Activated CD4-positive, alpha-beta T cell treated with anti-CD3 and anti-CD28 coated beads, Interleukin-2, amount 50 U/mL, for 4 hours (primary cell): ENCODE measurements around the gene RAB3C.

Experiments used
- DNase-seq, 2 experiments: peaks; one replicate each; pipeline ENCODE4 v3.0.0-alpha.2; 2020

The RAB3C gene

DNA sequence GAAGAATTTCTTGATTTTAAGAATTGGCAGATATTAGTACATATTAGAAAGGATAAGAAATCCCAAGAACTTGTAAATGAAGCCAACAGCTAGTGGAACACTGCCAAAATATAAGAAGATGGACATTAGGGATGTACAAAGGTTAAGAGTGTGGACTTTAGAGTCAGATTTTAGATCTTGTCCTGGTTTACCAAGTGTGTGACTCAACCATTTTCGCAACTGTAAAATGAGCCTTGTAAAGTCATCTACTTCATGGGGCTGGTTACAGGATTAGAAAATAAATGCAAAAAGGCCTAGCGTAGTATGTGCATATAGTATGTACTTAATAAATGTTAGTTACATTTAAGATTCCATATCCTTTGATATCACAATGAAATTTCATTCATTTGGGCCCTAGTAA is 260.0 kb downstream of the RAB3C start:
- DNase-seq = no peak

DNA sequence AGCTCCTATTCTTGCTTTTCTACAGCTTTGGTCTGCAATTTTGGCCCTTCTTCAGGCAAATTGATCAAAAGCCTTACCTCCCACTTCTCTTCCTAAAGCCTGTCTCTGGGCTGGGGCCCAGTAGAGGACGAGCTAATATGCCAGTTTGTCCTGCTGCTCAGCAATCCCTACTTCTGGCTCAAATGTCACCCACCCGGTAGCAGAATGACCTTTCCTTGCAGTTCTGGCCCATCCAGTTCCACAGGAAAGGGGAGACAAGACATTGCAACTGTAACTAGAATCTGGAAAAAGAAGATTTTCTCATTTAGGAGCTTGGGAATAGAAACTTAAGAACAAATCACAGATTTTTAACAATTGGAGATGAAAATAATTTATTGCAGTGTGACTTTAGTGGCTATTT is 261.5 kb downstream of the RAB3C start:
- DNase-seq = no peak

DNA sequence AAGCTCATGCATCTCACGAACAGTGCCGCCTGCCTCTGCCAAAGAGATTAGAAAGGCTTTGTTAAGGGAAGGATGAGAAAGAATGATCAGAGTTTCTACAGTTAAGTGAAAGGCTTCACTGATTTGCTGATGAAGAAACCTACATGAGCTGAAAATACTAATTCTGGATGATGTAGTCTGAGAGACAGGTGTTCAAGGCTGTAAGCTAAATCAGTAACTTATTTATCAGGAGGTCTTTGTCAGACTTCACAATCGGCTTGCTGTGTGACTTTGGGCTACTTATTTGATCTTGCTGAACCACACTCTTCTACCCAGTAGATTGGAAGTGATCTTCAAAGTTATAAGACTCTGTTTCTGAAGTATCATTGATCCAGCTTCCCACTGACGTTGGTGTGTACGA is 264.2 kb downstream of the RAB3C start:
- DNase-seq = no peak

DNA sequence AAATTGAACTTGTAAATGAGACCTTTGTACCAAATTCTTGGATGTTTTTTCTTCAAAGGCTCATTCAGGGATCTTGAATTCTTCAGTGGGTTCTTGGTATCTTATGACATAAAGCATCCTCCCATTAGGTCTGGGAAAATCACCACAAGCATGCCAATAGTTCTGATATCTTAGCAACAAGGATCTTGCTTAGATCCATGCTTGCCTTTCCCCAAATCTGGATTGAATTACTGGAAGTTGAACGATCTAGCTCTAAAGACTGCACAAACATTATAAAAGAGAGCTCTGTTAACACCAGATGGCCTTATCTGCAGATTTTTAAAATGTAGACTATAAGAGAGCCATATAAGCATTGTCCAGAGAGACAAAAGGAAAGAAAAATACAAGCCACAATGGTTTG is 266.3 kb downstream of the RAB3C start:
- no peak for DNase-seq

DNA sequence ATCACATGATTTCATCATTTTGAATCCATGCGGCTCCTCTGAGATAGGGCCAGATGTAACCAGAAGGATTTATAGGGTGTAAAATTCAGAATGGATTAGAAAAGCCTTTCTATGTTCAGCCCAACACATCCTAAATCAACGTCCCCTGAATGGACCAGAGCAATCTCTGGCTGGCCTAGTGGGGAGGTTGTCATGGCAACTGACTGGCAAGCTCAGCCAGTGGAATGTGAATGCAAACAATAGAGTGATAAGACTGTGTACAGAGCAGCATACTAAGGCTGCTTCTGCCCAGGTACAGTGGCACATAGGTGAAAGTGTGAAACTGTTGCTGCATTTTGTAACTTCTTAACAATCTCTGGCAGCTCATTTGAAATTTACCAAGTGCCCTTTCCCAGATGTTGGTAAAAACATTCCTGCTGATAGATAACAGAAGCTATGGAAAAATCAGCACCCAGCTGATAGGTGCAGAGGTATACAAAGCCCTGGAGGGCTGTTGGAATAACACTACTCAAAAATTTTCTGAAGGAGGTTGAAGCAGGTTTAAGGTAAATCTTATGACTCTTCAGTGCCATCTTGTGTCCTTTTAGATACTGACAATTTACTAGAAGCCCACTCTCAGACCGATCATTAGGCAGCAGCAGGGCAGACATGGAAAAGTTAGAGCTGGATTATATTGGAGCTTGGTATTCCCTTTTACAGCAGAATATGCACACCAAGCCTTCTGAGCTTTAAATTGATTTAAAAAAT is 267.2 kb downstream of the RAB3C start:
- no peak for DNase-seq

DNA sequence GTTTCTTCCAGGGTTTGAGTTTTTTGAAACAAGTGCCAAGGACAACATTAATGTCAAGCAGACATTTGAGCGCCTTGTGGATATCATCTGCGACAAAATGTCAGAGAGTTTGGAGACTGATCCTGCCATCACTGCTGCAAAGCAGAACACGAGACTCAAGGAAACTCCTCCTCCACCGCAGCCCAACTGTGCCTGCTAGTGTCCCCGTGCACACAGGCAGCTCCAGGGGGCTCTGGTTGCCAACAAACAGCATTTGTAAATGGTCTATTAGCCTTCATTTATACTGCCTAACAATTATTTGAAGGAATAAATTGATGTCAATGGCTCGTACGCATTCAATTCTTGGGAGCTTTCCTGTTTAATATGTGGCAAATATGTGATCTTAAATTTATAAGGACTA is 268.3 kb downstream of the RAB3C start:
- DNase-seq = no peak

DNA sequence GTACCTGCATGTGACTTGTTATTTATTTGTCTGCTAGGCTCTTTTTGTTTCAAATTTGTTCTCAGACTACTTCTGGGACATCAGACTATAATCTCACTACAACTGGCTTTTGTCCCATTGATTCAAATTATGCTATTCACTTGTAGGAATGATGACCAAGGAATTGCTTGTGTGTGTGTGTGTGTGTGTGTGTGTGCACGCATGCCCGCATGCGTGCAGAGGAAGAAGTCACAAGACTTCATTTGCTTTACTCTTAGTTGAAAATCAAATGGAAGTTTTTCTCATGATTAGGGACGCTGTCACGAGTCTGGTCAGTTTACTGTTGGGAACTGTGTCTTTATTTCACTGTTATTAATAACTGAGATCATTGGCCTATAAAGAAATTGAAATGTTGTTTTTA is 268.7 kb downstream of the RAB3C start:
- DNase-seq = no peak

DNA sequence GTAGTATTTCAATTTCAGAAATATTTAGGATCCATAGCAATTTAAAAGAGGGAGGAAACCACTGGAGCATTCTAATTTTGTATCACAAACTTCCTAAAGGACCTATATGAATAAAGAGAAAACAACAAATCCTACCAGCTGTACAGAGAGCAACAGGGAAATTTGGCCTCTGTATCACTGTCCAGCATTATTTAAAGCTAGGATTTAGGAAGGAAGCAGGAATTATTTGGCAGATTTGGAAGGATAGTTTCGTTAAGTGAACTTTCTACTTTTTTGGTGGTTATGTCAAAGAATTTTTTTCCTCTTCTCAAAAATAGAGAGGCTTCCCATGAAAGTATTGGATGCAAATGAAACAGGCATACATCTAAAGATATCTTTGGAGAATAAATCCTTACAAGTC is 269.7 kb downstream of the RAB3C start:
- no peak for DNase-seq

DNA sequence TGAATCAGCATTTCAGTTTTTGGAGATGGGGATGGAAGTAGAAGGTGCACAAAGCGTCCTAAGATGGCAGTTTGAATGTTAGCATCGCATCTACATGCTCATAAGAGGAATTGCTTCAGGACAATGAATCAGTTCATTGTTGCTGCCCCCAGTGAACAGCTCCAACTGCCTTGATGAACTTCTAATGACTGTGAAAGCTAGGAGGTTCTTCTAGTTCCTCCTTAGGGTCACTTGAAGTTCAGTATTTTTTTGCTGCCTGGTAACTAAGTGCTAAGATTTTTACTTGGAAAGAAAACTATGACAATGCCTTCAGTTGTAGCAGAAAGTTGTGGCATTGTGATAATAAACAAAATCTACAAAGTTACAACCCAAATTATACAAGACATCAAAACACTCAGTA is 271.6 kb downstream of the RAB3C start:
- DNase-seq = no peak

DNA sequence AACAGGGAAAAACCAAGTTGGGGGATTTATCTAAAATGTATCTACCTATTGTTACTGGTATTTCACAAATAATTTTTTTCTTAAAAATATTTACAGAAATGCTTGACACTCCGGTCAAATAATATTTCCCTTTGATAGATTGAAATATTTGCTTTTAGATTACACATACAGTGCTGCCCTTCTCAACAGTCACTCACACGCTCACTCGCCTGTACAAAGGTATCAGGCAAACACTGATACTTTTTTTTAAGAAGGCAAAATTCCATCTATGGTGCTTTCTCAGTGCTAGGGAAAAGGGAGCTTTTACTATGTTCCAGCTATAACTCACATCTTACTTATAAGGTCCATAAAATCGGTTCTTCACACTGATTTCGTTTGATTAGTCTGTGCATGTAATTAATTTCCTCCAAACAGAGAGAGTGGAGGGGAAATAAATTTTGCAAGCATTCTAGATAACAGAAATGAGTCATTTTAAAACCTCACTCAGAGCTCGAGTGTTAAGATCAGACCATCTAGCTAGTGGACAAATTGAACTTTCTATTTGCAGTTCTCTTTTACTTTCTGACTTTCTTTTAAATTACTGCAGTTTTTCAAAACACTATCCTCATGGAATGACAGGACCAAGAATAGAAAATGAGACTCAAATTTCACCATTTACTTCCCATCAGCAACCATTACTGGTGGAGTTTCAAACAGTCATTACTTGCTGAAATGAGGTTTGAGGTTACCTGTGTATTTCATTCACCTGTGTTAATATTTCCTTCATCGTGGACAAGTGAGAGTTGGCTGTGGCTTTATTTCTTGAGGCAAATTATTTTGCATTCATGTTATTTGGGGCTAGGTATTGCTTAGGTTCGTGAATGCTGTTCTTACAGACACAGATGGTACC is 273.2 kb downstream of the RAB3C start:
- DNase-seq = no peak

DNA sequence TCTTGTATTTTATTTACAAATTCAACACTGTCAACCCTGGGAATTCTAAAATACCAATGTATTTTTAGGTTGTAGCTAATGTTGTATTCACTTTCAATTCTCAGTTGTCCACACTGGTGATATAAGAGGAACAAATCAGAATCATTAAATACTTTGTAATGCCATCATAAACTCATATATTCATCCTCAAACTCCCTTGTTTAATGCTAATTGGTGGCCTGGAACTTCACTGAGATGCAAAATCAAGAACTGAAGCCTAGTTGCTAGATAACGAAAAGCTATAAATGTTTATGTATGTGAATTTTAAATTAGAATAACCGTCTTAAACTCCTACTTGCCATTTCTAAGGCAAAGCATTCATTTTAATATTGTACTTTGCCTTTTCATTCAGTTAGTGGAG is 274.7 kb downstream of the RAB3C start:
- DNase-seq = no peak

DNA sequence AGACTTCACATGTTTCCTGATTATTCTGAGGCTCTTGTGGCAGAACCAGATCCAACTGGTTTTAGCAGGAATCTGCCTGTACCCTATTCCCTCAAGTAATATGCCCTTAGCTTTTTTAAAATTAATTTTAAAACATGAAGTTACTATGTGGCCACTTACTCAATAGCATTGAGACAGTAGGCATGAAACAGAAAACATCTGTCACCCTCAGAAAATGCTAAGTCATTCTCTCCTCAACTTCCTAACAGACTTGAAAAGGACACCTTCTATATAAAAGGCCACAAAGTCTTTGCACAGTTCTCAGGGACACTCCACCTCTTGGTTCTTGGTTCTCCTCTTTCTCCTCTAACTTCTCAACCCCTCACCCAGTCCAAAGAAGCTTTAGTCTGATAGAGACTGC is 277.8 kb downstream of the RAB3C start:
- no peak for DNase-seq

DNA sequence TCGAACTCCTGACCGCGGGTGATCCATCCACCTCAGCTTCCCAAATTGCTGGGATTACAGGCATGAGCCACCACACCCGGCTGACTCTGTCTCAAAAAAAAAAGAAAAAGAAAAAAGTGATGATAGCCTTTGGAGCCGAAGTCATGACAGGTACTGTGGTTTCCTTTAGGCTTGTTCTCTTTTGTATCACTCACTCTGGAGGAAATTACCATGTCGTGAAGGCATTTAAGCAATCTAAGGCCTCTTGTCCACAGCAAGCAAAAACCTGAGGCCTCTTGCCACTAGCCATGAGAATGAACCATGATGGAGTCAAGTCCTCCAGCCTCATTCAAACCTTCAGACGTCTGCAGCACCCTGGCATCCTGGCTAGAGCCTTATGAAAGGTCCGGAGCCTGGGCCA is 286.1 kb downstream of the RAB3C start:
- no peak for DNase-seq

DNA sequence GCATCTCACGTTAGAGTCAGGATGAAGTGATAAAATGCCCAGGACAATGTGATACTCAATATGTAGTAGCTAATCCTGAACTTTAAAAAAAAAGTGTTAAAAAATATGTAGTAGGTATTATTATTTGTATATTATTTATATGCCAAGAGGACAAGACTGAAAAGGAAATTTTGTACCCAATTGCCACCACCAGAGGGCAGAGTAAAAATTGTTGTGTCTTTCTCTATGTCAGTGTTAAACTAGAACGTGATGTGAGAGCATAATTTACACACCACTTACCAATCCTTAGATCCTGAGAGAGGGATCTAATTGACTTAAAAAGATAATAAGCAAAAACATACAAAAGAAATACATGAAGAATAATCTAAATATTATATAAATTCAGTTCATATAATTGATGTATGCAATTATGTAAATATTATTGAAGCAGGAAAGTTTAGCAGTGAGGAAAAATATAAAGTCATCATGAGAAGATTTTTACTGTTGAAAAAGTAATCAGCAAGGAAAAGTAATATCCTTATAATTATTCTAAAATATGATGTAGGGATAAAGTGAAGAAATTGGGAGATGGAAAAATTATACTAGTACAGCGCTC is 288.9 kb downstream of the RAB3C start:
- no peak for DNase-seq

DNA sequence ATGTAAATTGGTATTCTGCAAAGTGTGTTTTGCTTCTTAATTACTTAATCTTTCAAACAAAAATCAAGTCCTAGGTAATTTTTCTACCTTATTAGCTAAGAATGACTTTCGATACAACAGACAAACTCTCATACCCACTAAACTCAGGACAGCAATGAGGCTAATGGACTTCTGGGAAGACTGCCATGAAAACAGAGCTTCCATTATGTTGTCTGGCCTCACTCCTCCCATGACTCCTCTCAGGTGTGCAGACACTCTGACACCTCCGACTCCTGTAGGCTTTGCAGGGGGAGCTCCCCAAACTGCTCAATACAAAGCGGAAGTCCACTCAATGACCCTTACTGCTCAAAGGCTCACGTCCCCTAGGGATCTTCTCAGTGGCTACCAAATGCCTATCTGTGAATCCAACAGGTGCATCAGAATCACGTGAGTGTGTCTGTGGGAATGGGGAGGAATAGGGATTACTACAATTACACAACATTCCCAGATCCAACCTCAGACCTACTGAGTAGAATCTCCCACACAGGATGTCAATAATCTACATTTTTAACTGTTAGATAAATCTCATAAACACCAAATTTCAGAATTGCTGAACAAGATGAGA is 289.9 kb downstream of the RAB3C start:
- no peak for DNase-seq

DNA sequence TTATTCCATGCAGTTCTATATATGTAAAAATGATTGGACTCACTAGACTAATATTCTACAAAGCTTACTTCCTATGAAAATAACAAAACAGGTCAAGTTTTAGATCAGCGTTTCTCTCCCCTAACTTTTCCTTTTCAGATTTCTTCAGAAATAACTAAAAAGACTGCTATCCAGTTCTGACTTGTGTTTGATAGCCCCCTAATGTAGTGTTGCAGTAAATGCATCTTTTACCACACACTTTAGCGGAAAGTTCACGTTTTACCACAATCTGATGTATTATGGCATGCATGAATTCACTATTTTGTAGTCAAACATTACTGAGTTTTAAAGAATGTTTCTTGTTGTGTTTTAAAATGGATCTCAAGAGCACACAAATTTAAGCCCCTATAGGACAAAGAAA is 292.7 kb downstream of the RAB3C start:
- DNase-seq = no peak

DNA sequence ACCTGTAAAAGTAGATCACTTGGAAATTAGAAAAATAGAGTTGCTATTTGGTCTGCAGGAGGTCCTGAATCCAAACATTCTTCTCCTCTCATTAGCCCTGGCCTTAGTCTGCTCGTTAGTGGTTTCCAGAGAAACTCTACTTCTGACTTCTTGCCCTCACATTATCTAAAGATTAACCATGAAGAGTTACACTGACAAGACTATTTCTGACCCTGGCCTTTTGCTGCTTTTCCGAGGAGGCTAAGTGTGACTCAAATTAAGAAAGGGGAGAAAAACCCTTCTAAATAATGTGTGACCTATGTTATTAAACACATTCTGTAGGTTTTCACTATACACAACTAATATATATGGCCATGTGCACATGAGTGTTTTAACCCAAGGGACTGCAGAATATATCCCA is 302.4 kb downstream of the RAB3C start:
- no peak for DNase-seq

DNA sequence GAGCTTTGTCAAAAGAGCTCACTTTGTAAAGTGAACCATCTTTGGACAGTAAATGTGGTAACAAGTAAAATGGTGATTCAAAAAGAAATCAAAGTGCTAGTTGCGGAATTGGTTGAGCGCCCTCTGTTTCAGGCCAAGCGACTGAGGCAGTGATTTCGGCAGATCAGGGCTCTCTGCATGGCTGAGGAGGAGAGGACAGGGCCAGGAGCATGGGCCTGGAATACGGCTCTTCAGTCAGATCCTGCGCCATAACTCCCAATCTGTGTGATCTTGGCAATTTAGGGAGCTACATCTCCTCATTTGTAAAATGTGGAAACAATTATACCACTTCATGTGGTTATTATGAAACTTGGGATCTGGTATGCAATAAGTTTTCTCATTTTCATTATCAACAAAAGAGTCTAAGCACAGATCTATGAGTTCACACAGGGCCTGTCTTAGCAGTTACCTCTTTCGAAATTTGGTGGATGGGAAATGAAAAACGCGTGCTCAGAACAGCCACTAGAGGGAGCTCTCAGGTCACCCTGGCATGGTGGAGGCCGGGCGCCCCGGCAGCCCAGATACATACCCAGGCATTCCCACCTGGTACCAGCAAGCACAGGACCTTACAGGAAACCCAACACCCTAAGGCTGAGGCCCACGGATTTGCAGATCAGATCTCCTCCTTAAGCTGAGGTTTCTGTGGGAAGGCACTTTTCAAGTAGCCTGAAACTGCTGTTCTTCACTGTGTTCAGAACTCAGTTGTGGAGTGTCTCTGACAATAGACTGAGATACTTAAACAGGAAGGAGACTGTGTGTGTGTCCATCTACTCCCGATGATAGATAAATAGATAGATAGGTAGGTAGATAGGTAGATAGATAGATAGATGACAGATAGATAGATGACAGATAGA is 303.7 kb downstream of the RAB3C start:
- DNase-seq = peak; percentile 46 to 52

DNA sequence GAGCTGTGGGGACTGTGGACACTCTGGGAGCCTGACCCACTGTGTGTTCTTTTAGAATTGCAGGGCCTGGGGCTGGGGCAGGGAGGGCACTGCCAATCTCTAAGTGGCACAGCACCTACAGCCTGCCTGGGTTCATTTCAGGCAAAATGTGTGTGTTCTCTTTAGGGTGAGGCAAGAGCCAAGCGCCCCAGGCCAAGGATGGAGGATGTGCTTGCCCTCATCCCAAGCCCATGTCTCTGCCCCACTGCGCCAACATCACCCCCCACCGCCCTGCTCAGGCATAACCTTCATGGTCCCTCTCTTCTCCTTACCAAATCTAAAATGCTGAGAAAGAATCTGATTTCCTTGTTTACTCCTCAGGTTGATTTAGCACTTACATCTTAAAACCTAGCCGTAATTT is 304.4 kb downstream of the RAB3C start:
- DNase-seq = no peak

DNA sequence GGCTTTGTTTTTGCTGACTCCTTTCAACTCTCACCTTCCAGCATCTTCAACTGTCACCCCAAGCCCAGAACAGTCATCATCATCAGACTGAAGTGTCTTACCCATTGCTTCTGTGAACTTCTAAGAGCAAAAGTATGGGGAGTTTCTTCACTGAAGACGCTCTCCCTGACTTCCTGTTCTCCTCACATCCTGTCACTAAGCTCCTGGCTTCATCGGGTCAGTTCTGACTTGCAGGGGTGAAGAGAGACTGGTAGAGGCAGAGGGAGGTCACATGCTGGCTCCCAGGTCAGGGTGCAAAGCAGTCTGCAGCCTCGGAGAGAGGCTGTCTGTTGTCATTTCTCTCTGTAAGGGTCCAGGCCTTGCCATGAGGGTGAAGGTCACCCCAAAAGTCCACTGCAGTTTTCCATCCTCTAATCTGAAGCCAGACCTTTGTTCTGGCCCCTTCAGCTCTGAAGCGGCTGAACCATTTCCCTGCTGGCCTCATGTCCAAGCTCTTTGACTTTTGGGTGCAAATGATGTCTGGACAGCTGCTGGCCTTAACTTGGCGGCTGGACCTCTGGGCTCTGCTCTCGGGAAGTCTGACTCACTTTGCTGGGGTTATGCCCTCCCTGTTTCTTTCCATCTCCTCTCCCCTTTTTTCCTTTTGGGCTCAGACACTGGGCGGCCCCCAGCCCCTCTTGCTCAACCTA is 305.0 kb downstream of the RAB3C start:
- DNase-seq = no peak

DNA sequence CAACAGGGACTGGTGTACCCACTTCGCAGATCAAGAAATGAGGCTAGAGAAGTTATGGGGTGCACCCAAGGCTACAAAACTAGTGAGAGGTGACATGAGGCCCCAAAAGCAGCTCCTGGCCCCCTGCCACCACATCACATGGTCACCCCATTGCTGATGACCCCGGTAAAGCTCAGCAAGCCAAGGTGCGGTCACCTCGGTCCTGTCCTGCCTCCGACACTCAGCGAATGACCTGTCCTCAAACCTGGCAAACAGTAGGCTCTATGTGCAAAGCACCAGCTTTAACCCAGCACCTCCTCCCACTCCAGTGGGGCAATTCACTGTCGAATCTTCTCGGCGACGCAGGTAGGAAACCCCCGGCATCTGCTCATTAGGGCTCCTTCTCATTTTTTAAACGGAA is 307.4 kb downstream of the RAB3C start:
- DNase-seq = no peak

DNA sequence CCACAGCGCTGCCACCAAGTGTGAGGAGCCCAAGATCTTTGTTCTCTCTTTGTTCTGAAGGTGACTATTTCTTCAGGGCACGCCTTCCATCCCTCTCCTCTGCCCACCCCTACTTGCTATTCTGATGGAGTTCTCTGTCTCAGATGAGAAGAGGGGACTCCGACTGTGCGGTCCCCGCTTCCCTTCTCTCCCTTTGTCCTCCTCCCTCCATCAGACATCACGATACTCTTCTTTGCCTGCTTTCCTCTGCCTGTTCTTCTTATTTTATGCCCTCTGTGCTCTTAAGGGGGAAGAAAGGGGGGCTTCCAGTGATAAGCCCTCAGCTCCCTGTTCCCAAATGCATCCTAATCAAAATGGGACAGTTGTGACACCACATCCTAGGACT is 307.8 kb downstream of the RAB3C start:
- DNase-seq = no peak
